Dendritic cell treated with granulocyte-macrophage colony-stimulating factor and Interleukin-4, amounts not matched to agents 40 ng/mL and 50 ng/mL, for 4 days (primary cell): Measurements from ENCODE around the gene SMC3.

Experiments
- H3K27ac Mint-ChIP-seq: one replicate; pipeline ENCODE4 v1.8.0; 2022; ENCODE audit warnings: mild to moderate bottlenecking, mixed read lengths
- H3K27me3 Mint-ChIP-seq: one replicate; pipeline ENCODE4 v1.8.0; 2022; ENCODE audit warnings: mild to moderate bottlenecking, mixed read lengths
- H3K36me3 Mint-ChIP-seq: one replicate; pipeline ENCODE4 v1.8.0; 2022; ENCODE audit warnings: low read depth, mixed read lengths
- H3K4me1 Mint-ChIP-seq: one replicate; pipeline ENCODE4 v1.8.0; 2022; ENCODE audit warnings: low read depth, mixed read lengths
- H3K4me3 Mint-ChIP-seq: one replicate; pipeline ENCODE4 v1.8.0; 2022; ENCODE audit warnings: mild to moderate bottlenecking, moderate library complexity, mixed read lengths
- H3K9me3 Mint-ChIP-seq: one replicate; pipeline ENCODE4 v1.8.0; 2022; ENCODE audit warnings: mixed read lengths
- intact Hi-C: fragments of 100-400 bp; cut with micrococcal nuclease; formaldehyde crosslinking; loops from one replicate; pipeline ENCODE4 v1.15.0; 2022

SMC3 gene

DNA sequence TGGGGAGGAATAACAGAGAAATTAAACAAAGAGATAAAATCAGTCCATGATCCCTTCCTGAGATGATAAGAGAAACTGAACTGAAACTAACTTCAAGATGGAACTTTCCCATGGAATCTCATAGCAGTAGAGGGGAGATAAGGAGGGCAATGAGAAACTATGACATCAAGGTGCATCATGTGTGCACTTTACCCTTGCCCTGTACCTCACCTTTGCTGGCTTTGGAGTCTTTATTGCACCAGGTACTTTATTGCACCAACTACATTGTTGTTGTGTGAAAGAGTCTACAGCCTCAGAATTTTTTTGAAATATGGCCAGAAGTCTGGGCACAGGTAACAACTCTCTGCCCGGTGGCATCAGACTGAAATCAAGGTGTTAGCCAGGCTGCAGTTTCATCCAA, 11.2 kb upstream of the SMC3 start:
- Mint-ChIP-seq H3K27me3 (peaks cover 12% of the 10 kb centered on the region), H3K36me3 (no peaks in the 10 kb centered on the region), H3K4me3 (no peak overlapping the region), H3K4me1 (peaks cover 5% of the 10 kb centered on the region), H3K27ac (no peak overlapping the region), H3K9me3 (no peaks in the 10 kb centered on the region)
- intact Hi-C loops: no loop called here

DNA sequence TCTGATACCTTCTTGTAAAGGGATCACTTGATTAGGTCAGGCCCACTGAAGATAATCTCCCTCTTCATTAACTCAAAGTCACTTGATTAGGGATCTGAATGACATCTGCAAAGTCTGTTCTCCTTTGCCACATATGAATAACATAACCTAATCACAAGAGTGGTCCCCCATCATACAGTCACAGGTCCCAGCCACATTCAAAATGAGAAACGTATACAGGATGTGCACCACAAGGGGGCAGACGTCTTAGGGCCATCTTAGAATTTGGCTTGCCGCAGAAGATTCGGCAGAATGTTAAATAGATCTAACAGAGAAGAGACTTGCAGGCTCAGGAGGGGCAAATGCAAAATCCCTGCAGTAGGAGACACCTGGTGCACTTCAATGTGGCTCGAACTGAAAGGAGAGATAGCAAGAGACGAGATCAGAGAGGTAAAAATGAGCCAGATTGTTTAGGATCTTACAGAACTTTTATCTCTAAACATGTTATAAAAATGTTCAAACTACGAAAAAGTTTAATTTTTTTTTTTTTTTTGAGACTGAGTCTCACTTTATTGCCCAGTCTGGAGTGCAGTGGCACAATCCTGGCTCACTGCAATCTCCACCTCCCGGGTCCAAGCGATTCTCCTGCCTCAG, 10.4 kb upstream of the SMC3 start:
- Mint-ChIP-seq H3K27me3 (peaks cover 7% of the 10 kb centered on the region), H3K4me1 (peaks cover 5% of the 10 kb centered on the region), H3K27ac (no peak overlapping the region), H3K36me3 (no peaks in the 10 kb centered on the region), H3K4me3 (no peak overlapping the region), H3K9me3 (no peaks in the 10 kb centered on the region)
- intact Hi-C loops: no loop called here

DNA sequence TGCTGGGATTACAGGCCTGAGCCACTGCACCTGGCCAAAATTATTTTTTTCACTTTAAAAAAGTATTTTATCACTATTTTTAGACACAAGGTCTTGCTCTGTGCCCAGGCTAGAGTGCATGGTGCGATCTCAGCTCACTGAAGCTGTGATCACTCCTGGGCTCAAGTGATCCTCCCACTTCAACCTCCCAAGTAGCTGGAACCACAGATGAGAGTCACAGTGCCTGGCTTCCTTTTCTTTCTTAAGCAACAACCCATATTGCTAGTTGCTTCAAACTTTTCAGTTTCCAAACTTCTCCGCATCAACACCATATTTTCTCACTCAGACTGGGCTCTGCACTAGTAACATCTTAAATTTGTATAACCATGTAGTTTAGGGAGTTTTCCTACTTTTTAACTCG, 9.5 kb upstream of the SMC3 start:
- Mint-ChIP-seq H3K4me1 (peaks cover 5% of the 10 kb centered on the region), H3K4me3 (no peak overlapping the region), H3K27ac (no peak overlapping the region), H3K27me3 (peaks cover 7% of the 10 kb centered on the region), H3K36me3 (no peaks in the 10 kb centered on the region), H3K9me3 (no peaks in the 10 kb centered on the region)
- intact Hi-C loops: no loop called here

DNA sequence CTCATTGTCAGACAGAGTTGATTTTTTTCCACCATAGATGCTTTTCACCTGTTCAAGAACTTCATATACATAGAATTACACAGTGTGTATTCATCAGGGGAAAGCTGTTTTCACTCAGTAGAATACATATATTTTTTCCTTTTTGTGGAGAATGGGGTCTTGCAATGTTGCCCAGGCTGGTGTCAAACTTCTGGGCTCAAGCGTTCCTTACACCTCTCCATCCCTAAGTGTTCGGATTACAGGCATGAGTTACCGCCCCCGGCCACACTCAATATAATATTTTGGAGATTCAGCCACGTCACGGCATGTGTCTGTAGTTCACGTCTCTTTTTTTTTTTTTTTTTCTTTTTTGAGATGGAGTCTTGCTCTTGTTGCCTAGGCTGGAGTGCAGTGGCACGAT, 7.5 kb upstream of the SMC3 start:
- no peak overlapping the region for H3K4me3 Mint-ChIP-seq
- peaks cover 5% of the 10 kb centered on the region for H3K4me1 Mint-ChIP-seq
- no peaks in the 10 kb centered on the region for H3K9me3 Mint-ChIP-seq
- no peaks in the 10 kb centered on the region for H3K36me3 Mint-ChIP-seq
- peaks cover 11% of the 10 kb centered on the region for H3K27me3 Mint-ChIP-seq
- H3K27ac Mint-ChIP-seq: no peak overlapping the region
- intact Hi-C loops: no loop called here

DNA sequence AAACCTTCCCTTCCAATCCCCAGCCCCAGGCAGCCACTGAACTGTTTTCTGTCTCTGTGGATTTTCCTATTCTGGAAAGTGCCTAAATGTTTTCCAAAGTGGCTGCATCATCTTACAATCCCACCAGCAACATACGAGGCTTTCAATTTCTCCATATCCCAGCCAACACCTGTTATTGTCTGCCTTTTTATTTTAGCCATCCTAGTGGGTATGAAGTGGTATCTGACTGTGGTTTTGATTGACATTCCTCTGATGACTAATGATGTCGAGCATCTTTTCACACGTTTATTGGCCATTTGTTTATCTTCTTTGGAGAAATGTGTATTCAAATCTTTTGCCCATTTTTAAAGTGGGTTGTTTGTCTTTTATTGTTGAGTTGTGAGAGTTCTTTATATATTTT, 6.2 kb upstream of the SMC3 start:
- Mint-ChIP-seq H3K27me3 (peaks cover 8% of the 10 kb centered on the region), H3K36me3 (no peaks in the 10 kb centered on the region), H3K4me1 (peaks cover 5% of the 10 kb centered on the region), H3K4me3 (no peak overlapping the region), H3K9me3 (no peaks in the 10 kb centered on the region), H3K27ac (no peak overlapping the region)
- intact Hi-C loops: no loop called here

DNA sequence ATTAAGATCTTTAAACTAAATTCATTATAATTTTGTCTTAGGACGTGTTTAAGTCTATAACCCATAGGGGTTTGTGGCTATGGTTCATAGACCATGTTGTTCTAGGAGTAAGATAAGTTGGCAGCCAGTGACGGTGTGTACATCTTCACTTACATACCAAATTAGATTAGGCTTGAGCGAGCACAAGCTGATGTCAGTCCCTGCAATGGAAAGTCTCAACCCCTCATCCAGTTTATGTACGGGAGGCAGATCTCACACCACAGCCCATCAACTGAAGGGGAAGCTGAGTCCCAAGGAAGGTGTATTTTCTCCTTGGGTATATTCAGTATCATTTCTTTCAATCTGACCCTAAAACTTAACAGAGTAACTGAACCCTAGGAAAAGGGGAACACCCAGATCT, 5.1 kb upstream of the SMC3 start:
- peaks cover 2% of the 10 kb centered on the region for H3K36me3 Mint-ChIP-seq
- intact Hi-C loops: no loop called here
- H3K4me3 Mint-ChIP-seq: no peak overlapping the region
- H3K9me3 Mint-ChIP-seq: no peaks in the 10 kb centered on the region
- no peak overlapping the region for H3K27ac Mint-ChIP-seq
- H3K4me1 Mint-ChIP-seq: peaks cover under 1% of the 10 kb centered on the region
- H3K27me3 Mint-ChIP-seq: peaks cover 5% of the 10 kb centered on the region

DNA sequence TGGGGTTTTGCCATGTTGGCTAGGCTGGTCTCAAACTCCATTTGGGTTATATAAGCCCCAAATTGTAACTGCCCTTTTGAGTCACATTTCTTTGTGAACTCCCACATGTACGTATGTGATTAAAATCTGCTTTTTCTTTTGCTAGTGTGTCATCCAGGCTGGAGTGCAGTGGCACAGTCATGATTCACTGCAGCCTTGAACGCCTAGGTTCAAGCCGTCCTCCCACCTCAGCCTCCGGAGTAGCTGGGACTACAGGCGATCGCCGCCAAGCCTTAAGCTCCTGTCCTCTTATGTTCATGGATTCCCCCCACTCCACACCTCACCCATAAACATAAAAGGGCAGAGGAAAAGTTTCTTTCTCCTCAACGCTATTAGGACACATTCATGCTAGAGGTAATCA, 4.4 kb upstream of the SMC3 start:
- H3K27ac Mint-ChIP-seq: no peak overlapping the region
- H3K4me1 Mint-ChIP-seq: no peaks in the 10 kb centered on the region
- no peak overlapping the region for H3K4me3 Mint-ChIP-seq
- H3K36me3 Mint-ChIP-seq: peaks cover 10% of the 10 kb centered on the region
- no peaks in the 10 kb centered on the region for H3K9me3 Mint-ChIP-seq
- peaks cover 5% of the 10 kb centered on the region for H3K27me3 Mint-ChIP-seq
- intact Hi-C loops: no loop called here

DNA sequence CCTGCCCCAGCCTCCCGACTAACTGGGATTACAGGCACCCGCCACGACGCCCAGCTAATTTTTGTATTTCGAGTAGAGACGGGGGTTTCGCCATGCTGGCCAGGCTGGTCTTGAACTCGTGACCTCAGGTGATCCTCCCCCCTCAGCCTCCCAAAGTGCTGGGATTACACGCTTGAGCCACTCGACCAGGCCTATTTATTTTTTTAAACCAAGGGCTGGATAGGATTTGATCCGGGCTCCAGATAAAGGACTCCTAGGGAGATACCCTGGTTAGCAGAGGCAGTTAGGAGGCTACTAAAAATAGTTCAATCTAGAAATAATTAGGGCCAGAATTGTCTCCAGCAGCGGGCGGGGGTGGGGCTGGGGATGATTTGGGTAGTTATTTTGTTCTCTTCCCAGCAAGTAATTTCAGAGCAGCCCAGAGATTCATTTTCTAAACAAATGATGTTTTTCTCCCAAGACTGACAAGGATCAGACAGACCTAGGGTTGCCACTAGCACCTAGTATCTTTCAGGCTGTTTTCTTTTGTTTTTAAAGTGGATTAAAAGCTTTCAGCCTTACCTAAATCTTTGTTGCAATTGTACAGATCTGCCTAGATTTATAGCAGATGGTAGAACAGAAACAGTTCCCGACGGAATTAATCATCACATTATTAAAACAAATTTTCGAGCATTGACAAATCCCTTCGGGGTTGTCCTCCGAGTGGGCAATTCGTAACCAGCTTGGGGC, 859 bp upstream of the SMC3 start:
- Mint-ChIP-seq H3K4me3 (peak overlapping the region; percentile 92), H3K4me1 (peaks cover 19% of the 10 kb centered on the region), H3K9me3 (no peaks in the 10 kb centered on the region), H3K27me3 (peaks cover 4% of the 10 kb centered on the region), H3K27ac (peak overlapping the region; percentile 97), H3K36me3 (peaks cover 19% of the 10 kb centered on the region)
- intact Hi-C loops: no loop called here

DNA sequence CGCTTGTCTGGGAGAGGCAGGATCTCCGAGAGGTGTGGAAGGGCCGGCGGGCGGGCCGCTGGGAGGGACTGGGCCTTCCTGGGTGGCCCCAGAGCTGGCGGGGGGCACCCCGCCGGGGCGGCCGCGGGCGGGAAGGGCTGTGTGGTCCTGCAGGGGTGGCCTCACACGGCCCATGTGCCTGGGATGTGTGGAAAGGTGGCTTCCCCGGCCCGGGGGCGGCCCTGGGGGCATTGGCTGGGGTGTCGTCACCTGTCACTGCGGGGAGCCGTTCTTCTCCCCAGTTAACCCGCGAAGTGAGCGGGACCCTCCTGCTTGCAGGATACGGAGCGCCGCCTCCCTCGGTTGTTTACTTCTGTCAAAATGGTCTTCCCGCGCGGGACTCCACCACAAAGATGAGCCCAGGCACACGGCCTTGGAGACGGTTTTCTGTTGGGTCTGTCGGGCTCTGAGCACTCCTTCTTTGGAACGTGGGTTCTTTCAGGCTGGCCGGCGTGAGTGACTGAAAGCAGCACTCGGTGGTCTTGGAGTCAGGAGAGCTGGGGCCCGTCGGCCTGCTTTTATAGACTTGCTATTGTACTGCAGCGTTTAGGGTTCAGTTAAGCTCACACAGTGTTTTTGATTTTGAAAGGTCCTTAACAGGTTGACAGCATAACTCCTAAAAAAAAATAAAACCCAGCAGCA, 700 bp downstream of the SMC3 start:
- Mint-ChIP-seq H3K9me3 (no peaks in the 10 kb centered on the region), H3K27ac (peak overlapping the region; percentile 97), H3K27me3 (peaks cover 3% of the 10 kb centered on the region), H3K4me3 (peak overlapping the region; percentile 92), H3K36me3 (peaks cover 23% of the 10 kb centered on the region), H3K4me1 (peaks cover 27% of the 10 kb centered on the region)
- intact Hi-C loops: no loop called here

DNA sequence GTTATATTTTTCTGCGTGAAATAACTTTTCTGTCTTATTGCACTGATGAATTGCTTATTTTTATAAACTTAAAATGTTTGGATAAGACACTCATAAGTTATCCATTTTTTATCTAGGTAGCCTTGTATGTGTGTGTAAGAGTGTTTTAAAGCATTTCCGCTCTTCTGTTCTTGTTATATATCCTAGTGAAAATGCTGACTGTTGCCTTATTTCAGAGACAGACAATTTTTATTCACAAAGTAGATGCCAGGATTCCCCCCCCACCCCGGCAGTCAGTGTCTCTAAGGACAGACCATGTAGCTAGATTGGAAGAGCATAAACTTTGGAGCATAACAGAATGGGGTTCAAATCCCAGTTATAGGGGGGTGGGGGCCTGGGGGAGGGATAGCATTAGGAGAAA, 1.6 kb downstream of the SMC3 start:
- no peaks in the 10 kb centered on the region for H3K27me3 Mint-ChIP-seq
- no peak overlapping the region for H3K4me3 Mint-ChIP-seq
- intact Hi-C loops: no loop called here
- no peaks in the 10 kb centered on the region for H3K9me3 Mint-ChIP-seq
- peaks cover 27% of the 10 kb centered on the region for H3K4me1 Mint-ChIP-seq
- H3K27ac Mint-ChIP-seq: no peak overlapping the region
- peaks cover 23% of the 10 kb centered on the region for H3K36me3 Mint-ChIP-seq

DNA sequence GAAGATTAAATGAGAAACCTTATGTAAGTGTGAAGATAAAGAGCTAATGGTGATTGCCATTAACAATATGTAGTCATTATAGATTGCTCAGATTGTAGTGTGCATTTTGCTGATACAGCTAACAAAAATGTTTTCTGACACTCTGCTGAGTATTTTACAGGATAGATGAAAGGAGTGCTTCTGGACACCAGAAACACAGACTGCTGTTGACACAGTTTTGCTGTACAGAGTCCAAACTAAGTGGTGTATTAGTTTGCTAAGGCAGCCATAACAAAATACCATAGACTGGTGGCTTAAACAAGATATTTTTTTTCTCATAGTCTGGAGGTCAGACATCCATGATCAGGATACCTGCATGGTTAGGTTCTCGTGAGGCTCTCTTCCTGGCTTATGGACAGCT, 2.2 kb downstream of the SMC3 start:
- H3K9me3 Mint-ChIP-seq: no peaks in the 10 kb centered on the region
- H3K27ac Mint-ChIP-seq: no peak overlapping the region
- H3K4me3 Mint-ChIP-seq: no peak overlapping the region
- peaks cover 27% of the 10 kb centered on the region for H3K4me1 Mint-ChIP-seq
- intact Hi-C loops: loop anchor here (10.0 kb wide), 1 partner anchor 435 kb away; no protein-coding TSS in a partner anchor
- H3K27me3 Mint-ChIP-seq: no peaks in the 10 kb centered on the region
- peaks cover 23% of the 10 kb centered on the region for H3K36me3 Mint-ChIP-seq

DNA sequence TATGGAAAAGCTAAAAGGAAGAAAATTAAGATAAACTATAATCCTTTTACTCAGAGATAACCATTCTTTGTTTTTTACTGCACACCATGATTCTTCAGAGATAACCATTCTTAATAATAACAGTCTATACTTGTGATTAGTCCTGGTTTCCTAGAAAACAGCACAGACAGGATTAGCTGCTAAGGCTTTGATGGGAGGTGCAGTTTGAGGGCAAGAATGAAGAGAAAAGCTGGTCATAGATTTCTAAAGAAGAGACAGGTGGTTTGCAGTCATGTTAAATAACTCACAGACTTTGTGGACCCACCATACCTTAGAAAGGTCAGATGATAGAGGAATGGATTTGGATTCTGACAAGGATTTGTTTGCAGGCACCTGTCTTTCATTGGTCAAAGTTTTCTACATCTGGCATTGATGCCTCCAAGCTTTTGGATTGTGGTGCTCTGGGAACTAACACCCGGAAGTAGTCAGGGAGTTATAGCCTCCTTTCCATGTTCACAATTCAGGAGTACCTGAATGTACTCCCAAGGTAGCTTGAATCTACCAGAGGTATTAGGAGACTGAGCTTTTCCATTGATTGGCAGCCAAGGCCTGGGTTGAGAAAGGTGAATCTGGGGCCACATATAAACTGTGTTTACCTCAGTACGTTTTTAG, 3.7 kb downstream of the SMC3 start:
- Mint-ChIP-seq H3K9me3 (no peaks in the 10 kb centered on the region), H3K4me3 (no peak overlapping the region), H3K27me3 (no peaks in the 10 kb centered on the region), H3K27ac (no peak overlapping the region), H3K36me3 (peaks cover 29% of the 10 kb centered on the region), H3K4me1 (peaks cover 27% of the 10 kb centered on the region)
- intact Hi-C loops: loop anchor here (10.0 kb wide), 1 partner anchor 436 kb away; no protein-coding TSS in a partner anchor

DNA sequence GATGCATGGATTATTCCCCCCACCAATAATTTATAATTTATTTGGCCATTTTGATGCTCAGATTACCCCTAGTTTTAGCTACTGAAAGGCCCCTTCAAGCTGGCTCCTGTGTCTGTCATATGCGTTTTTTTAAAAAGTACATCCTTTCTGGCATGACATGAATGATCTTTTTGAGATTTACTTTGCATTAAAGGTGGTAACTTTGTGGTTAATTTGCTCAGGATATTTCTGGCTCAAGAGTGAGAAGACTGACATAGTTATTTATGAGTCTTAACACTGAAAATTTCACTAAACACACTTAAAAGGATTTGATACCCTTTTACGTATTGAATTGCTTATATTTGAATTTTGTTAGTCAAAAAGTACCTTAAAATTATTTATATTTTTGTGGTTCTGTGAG, 5.4 kb downstream of the SMC3 start:
- intact Hi-C loops: loop anchor here (10.0 kb wide), 1 partner anchor 438 kb away; no protein-coding TSS in a partner anchor
- Mint-ChIP-seq H3K4me3 (no peak overlapping the region), H3K27me3 (no peaks in the 10 kb centered on the region), H3K4me1 (peaks cover 27% of the 10 kb centered on the region), H3K36me3 (peaks cover 25% of the 10 kb centered on the region), H3K27ac (no peak overlapping the region), H3K9me3 (no peaks in the 10 kb centered on the region)

DNA sequence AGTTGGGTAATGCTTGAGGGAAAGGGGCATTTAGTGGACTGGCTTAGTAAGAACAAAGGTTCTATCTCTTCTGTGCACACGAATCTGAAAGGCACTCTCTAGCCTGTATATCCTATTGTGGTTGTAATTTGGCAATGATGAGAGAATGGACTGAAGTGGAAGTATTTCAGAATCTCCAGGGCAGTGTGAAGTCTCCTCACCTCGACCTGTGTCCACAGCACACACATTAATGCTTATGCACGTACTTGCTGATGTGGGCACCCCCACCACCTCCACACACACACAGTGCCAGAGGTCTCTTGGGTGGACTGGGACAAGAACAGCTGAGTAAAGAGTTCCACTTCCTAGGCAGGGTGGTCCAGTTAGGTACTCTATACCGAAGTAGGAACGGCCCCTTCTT, 6.9 kb downstream of the SMC3 start:
- Mint-ChIP-seq H3K27me3 (no peaks in the 10 kb centered on the region), H3K4me1 (peaks cover 22% of the 10 kb centered on the region), H3K4me3 (no peak overlapping the region), H3K9me3 (no peaks in the 10 kb centered on the region), H3K36me3 (peaks cover 34% of the 10 kb centered on the region), H3K27ac (no peak overlapping the region)
- intact Hi-C loops: loop anchor here (10.0 kb wide), 1 partner anchor 440 kb away; no protein-coding TSS in a partner anchor
